GM21515 (cell line): ENCODE measurements around the gene NRL.
A peak's percentile ranks its signal among the peaks of the same experiment; 100 is the strongest.

ENCODE experiments used
- ATAC-seq: cut with Tn5 transposase; IDR thresholded peaks from one replicate; pipeline ENCODE4 v1.9.1; 2021; ENCODE audit not compliant: unreplicated experiment

NRL gene

GRCh38 chr14:24114532-24115421 is at the start of gene NRL, which contains the start of gene DCAF11:
Gene NRL (minus strand): TSS chr14:24114949. CDS start chr14:24082848, 32,101 bp downstream.
Gene DCAF11 (plus strand): TSS chr14:24114777. CDS start chr14:24115595, 818 bp downstream.
- peak; percentile 82 for ATAC-seq

DNA sequence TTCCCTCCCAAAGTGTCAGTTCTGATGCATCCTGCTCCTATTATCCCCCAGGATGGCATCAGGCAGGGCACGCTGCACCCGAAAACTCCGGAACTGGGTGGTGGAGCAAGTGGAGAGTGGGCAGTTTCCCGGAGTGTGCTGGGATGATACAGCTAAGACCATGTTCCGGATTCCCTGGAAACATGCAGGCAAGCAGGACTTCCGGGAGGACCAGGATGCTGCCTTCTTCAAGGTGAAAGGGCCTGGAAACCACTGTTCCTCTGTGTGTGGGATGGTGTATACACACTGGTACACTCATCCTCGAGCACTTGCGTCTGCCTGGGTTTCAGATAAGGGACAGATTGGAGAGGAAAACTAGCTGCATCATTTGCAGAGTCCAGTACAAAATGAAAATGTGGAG is 47.3 kb upstream of the NRL start:
- ATAC-seq = no peak

DNA sequence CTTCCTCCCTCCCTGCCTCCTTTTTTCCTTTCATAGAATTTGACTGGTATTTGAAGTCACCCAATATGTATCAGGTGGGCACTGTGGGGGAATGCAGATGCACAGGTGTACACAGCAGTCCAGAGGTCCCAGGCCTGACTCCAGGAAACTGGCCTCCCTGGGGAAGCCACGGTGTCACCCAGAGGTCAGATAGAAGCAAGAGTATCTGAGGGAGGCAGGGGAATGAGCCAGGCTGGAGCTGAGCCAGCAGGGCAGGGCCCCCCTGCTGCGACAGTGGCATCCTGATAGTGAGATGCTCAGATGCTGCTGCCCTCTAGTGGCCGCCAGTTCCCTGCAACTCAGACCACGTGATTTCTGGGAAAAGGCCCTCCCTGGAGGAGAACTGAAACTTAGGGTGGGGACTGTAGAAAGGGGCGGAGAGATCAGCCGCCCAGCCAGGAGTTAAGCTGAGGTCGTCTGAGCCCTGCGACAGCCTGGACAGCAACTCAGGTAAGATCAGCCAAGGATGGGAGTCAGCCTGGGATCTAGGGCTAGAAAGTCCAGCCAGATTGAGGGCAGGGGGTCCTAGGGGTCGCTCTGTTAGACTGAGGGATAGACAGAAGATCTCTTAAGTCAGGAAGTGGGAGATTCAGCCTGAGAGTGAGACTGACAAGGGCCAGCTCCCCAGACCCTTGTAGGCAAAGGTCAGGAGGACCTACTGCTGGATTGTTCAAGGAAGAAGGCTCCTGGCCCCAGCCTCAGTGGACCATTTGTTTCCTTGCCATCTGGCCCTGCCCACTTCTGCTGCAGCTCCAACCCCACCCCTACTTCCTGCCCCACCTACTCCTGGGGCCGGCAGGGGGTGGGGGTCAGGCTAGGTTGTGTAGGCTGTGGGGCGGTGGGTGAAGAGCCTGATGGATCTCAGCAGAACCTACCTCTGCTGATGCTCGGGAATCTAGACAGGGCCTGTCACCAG is 46.4 kb upstream of the NRL start, which contains the start of gene IRF9:
TSS of gene IRF9 (plus strand) at position 416 of the 955 bp plus-strand sequence. CDS start 880 bp downstream, outside the sequence.
- peak; percentile 77 for ATAC-seq

- ATAC-seq = no peak
Measured at GRCh38 chr14:24160499-24160849, 45.7 kb upstream of the NRL start.

GRCh38 chr14:24159777-24160498 is 45.2 kb upstream of the NRL start:
- no peak for ATAC-seq

DNA sequence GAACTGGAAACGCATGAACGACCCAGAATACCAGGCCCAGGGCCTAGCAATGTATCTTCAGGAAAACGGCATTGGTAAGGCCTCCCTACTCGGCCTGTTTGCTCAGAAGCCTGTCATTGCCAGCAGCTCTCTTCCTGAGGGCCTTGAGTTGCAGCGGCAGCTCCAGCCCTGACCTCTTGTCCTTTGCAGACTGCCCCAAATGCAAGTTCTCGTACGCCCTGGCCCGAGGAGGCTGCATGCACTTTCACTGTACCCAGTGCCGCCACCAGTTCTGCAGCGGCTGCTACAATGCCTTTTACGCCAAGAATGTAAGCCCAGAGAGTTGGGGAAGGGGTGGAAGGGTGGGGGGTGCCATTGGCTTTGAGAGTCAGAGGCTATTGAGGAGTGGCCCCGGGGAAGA is 42.6 kb upstream of the NRL start:
- ATAC-seq = no peak

DNA sequence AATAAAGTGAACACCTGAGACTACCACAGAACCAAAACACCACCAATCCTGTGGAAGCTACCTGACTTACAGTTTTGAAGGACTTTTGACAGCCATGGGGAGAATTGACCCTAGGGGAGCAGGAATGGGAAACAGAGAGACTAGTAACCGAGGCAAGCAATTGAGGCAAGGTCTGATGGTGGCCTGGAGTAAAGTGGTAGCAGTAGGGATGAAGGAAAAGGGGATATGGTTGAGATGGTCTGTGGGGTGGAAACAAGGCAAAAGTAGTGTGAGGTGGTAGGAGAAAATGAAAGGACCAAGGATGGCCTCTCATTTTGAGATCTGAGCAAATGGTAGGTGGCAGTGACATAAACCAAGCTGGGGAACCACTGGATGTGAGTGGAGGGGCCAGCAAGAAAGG is 42.1 kb upstream of the NRL start:
- no peak for ATAC-seq

- ATAC-seq = no peak
Measured at GRCh38 chr14:24155100-24155499, 40.4 kb upstream of the NRL start.

GRCh38 chr14:24151404-24152080 is 36.8 kb upstream of the NRL start:
- no peak for ATAC-seq

DNA sequence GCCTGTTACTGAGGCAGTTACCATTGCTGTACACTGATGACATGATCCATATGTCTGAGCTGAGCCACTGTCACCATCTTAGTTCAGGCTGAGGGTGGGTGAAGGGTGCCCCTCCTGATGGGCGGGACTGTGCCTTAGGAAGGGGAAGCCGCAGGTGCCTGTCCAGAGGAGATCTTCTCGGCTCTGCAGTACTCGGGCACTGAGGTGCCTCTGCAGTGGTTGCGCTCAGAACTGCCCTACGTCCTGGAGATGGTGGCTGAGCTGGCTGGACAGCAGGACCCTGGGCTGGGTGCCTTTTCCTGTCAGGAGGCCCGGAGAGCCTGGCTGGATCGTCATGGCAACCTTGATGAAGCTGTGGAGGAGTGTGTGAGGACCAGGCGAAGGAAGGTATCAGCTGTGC is 36.2 kb upstream of the NRL start:
- no peak for ATAC-seq

DNA sequence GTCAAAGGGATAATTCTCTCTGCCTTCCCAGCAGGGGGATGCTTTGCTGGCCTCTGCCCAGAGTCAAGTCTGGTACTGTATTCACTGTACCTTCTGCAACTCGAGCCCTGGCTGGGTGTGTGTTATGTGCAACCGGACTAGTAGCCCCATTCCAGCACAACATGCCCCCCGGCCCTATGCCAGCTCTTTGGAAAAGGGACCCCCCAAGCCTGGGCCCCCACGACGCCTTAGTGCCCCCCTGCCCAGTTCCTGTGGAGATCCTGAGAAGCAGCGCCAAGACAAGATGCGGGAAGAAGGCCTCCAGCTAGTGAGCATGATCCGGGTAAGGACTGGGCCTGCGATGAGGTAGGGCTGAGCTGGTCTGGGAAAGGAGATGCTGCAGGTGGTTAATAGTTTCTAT is 35.8 kb upstream of the NRL start:
- ATAC-seq = no peak

DNA sequence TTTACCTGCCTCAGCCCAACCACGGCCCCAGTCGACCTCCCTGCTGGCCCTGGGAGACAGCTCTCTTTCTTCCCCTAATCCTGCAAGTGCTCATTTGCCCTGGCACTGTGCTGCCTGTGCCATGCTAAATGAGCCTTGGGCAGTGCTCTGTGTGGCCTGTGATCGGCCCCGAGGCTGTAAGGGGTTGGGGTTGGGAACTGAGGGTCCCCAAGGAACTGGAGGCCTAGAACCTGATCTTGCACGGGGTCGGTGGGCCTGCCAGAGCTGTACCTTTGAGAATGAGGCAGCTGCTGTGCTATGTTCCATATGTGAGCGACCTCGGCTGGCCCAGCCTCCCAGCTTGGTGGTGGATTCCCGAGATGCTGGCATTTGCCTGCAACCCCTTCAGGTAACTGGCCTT is 35.3 kb upstream of the NRL start:
- no peak for ATAC-seq

DNA sequence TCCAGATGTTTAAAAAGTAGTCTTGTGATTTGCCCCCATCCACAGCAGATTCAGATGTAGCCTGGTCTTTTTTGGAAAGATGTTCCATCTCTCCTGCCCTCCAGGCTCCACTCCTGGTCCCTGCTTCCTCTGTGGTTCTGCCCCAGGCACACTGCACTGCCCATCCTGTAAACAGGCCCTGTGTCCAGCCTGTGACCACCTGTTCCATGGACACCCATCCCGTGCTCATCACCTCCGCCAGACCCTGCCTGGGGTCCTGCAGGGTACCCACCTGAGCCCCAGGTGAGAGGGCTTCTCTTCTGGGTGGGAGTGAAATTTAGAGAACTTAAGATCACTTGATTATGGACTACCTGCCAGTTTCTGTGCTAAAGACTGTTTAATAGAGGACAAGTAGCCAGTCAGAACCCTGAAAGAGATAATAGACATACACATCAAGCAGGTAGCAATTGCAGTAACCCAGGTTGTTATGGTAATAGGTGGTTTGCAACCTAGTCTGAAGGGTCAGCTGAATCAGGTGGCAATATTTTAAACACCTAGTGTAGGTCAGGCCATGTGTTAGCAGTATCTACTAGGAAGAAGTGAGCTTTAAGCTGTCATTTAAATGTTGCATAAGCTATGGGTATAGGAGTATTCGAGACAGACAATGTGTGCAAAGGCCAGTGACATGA is 34.7 kb upstream of the NRL start:
- ATAC-seq = no peak

DNA sequence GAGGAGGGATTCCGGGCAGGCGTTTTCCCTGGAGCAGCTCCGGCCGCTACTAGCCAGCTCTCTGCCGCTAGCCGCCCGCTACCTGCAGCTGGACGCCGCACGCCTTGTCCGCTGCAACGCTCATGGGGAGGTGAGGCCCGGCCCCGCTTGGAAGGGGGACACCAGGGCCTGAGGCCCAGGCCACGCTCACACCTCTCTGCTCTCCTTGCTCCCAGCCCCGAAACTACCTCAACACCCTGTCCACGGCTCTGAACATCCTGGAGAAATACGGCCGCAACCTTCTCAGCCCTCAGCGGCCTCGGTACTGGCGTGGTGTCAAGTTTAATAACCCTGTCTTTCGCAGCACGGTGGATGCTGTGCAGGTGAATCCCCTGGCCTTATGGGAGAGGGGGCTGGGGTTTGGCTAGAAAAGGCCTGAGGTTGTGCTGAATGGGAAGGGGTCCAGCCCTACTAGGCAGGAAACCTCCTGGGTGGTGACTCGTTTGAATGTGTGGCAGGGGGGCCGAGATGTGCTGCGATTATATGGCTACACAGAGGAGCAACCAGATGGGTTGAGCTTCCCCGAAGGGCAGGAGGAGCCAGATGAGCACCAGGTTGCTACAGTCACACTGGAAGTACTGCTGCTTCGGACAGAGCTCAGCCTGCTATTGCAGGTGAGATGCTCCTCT is 33.1 kb upstream of the NRL start:
- ATAC-seq = no peak

DNA sequence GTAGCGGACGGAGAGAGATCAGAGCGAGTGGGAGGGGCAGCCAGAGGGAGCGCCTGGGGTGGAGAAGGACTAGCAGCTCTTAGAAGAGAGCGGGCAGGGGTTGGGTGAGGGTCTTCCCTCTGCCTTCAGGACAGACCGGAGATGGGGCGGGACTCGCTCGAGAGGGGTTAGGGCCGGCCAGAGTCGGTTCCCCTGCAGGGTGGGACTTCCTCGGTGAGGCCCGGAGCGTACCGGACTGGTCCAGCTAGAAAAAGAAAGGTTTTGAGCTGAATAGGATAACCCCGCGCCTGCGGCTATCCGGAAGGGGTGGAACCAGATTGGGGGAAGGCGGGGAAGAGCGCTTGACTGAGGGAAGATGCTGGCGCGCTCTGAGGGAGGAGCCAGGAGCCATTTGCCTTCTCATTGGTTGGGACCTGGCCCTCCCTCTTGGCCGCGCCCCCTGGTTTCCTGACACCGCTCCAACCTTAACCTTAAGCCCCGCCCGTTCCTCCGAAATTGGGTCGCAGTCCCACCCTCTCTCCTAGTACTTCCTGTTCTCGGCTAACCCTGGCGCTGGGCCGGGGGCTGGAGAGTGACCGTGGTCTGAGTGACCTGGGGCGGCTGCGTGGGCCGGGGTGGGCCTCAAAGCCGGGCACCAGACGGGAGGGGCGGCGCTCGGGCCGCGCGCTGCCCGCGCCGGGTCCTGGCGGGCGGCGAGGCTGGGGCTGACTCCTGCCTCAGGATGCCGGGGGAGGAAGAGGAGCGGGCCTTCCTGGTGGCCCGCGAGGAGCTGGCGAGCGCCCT is 32.4 kb upstream of the NRL start, which contains the start of gene RNF31:
TSS of gene RNF31 (plus strand) at position 521 of the 783 bp plus-strand sequence. CDS start at position 722, 201 bp downstream.
- peak; percentile 78 for ATAC-seq

DNA sequence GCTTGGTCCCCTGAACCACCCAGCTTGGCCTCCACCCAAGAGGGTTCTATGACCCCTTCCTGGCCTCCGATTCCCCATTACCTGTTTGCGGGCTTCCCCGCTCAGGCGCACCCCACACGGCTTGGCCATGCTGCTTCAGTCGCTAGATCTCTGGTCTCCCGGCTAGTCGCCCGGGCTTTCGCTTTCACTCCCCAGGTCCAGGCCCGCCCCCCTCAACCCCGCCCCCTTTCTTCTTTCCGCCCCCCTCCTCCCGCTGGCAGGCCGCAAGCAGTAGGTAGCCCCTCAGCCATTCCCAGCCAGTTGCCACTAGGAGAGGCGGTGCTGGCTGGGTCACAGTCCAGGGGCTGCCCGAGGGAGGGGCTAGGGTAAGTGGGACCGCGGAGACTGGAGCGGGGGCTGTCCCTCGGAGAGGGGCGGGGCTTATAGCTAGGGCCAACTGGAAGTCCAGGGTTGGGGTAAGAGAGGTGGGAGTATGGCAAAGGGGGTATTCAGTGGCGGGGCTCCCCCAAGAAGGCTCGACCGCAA is 31.8 kb upstream of the NRL start, which contains the start of gene PSME2:
TSS of gene PSME2 (minus strand) at position 158 of the 525 bp plus-strand sequence. CDS start at position 129, 29 bp downstream.
- peak; percentile 55 for ATAC-seq

- no peak for ATAC-seq
Measured at GRCh38 chr14:24145690-24146452, 31.1 kb upstream of the NRL start.
